NCI-H2081 (cell line): ENCODE measurements around the gene MAPK8IP2.
"Not testable (repeated sequence)": the region's sequence is repeated elsewhere in the genome, so short reads cannot be mapped to it uniquely, and the experiment has no call there.

ENCODE experiments used
- DNase-seq, 2 experiments: peaks; one replicate each; lab custom pipeline; 2025; lab: John Stamatoyannopoulos, UW

The MAPK8IP2 gene

DNA sequence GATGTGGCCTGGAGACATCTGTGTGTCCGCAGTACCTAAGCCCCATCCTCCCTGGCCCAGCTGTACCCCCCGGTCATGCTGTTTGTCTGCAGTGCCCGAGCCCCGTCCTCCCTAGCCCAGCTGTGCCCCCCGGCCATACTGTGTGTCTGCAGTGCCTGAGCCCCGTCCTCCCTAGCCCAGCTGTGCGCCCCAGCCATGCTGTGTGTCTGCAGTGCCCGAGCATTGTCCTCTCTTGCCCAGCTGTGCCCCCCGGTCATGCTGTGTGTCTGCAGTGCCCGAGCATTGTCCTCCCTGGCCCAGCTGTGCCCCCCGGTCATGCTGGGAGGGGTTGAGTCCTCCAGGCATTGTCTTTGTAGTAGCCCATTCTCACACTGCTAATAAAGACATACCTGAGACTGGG lies 35.0 kb downstream of the MAPK8IP2 start:
- DNase-seq: no peak

GRCh38 chr22:50640296-50640695 lies 39.7 kb downstream of the MAPK8IP2 start:
- DNase-seq: not testable (repeated sequence)

GRCh38 chr22:50640857-50641647 lies 40.5 kb downstream of the MAPK8IP2 start:
- DNase-seq: no peak

DNA sequence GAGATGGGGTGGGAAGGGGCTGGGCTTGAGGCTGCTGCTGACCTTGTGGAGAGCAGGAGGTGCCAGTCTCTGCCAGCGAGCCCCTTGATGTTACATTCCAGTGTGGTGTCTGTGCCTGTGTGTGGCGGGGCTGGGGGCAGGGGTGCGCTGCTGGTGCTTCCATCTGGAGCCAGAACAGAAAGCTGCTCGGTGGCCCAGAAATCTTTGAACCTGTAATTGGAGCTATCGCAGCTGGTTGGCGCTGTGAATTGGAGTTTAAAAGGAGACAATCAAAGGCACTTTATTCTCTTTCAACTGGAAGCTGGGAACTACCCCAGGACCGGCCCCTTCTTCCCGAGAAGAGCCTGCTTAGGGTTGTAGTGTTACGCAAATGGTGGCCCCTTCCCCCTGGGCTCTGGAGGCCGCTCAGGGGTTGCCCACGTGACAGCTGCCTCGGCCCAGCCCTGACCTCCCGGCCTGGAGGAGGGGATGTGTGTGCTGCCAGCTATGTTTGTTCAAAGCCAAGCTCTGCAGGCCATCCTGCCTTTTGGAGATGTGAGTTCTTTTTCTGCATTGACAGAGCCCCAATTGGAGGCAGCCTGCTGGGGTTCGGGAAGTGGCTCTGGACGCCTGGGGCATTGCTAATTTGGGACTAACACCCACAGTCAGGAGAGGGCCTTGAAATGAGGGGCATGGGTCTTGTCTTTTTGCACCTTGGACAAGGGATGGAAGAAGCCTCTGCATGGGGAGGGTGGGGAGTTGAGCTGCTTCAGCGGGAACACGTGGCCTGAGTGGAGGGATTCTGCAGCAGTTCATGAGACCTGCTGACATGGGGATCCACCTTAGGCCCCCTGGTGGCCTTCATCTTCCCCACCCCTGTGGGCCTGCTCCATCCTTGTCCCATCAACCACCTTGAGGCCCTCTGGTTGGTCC lies 41.4 kb downstream of the MAPK8IP2 start:
- DNase-seq: no peak

- not testable (repeated sequence) for DNase-seq
Measured at GRCh38 chr22:50643021-50643820, 42.6 kb downstream of the MAPK8IP2 start.

DNA sequence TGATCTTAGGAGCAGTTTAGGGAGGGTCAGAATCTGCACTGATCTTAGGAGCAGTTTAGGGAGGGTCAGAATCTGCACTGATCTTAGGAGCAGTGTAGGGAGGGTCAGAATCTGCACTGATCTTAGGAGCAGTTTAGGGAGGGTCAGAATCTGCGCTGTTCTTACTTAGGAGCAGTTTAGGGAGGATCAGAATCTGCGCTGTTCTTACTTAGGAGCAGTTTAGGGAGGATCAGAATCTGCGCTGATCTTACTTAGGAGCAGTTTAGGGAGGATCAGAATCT lies 43.2 kb downstream of the MAPK8IP2 start:
- not testable (repeated sequence) for DNase-seq

DNA sequence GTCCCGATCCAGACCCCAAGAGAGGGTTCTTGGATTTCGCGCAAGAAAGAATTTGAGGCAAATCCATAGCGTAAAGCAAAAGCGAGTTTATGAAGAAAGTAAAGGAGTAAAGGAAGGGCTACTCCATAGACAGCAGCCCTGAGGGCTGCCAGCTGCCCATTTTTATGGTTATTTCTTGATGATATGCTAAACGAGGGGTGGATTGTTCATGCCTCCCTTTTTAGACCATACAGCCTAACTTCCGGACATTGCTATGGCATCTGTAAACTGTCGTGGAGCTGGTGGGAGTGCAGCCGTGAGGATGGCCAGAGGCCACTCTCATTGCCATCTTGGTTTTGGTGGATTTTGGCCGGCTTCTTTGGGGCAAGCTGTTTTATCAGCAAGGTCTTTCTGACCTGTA lies 52.7 kb downstream of the MAPK8IP2 start:
- no peak for DNase-seq

DNA sequence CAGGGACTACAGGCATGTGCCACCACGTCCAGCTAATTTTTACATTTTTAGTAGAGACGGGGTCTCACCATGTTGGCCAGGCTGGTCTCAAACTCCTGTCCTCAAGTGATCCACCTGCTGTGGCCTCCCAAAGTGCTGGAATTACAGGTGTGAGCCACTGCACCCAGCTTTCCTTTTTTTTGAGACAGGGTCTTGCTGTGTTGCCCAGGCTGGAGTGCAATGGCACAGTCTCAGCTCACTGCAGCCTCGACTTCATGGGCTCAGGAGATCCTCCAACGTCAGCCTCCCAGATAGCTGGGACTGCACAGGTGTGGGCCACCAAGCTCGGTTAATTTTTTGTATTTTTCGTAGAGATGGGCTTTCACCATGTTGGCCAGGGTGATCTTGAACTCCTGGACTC lies 54.1 kb downstream of the MAPK8IP2 start:
- DNase-seq: not testable (repeated sequence)

GRCh38 chr22:50656122-50657070 lies 55.8 kb downstream of the MAPK8IP2 start:
- no peak for DNase-seq

DNA sequence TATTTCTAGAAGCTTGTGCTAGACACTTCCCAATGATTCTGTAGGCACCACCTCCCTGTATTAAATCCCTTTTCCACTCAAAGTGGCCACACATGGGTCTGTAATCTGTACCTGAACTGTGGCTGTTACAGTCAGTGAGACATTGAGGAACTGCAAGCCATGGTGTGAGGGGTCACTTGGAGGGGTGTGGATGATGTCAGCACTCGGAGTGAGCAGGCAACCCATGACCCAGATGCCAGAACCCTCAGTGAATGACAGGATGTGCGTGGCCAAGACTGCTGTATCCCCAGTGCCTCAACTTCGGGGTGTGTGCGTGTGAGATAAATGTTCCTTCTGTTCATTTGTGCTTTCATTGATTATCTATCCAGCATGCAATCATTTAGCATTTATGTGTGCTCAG lies 57.3 kb downstream of the MAPK8IP2 start:
- no peak for DNase-seq

- DNase-seq: not testable (repeated sequence)
Measured at GRCh38 chr22:50659711-50660110, 59.1 kb downstream of the MAPK8IP2 start.

DNA sequence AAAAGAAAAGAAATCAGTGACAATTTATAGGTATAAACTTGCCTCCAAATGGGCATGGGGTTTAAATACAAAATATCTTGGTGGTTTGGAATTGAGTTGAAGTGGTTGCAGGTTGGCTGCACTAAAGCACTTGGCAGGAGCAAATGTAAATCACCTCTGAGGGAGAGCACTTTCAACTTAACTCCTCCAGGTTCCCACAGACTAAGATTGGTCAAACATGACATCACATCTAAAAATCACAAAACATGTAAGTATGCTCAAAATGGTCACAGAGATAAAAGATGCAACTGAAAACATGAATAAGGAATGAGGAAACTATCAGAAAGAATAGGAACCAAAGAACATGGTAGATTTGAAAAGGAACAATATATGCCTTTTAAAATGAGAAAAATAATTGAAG lies 59.7 kb downstream of the MAPK8IP2 start:
- DNase-seq: no peak
